H1 (cell line): Measurements from ENCODE around the gene FAM50B. TPM values are rescaled to one million over a fixed set of nuclear protein-coding genes. Genes with fewer than 3 reads are reported as not detected.
A peak's percentile ranks its signal among the peaks of the same experiment; 100 is the strongest.

Experiments
- CTCF ChIA-PET: fragments of 300-600 bp; sonication (Branson Sonifier 250); formaldehyde crosslinking; loops from one replicate; lab custom pipeline; 2021; ENCODE audit not compliant: partially characterized antibody; lab: Charles Lee
- POLR2A ChIA-PET: fragments of 300-600 bp; sonication (Branson Sonifier 250); formaldehyde crosslinking; loops from one replicate; lab custom pipeline; 2021; ENCODE audit warnings: inconsistent platforms; ENCODE audit not compliant: partially characterized antibody; lab: Charles Lee
- DNase-seq, 2 experiments: peaks; one replicate each; pipeline versions ENCODE4 v3.0.0 to v3.0.0-alpha.2; 2010 to 2022; ENCODE audit warnings: low spot score in 2 of 2, low read depth in 1 of 2, mixed read lengths in 1 of 2
- FAIRE-seq: peaks from 2 replicates; lab custom pipeline; 2011; peaks lifted over from hg19 to GRCh38; lab: Jason Lieb, UNC
- H2AFZ ChIP-seq: 2 replicates; pipeline ENCODE4 v1.8.1; 2012; ENCODE audit warnings: low read length, inconsistent platforms
- H2AK5ac ChIP-seq: 2 replicates; pipeline ENCODE4 v1.6.1; 2013; ENCODE audit warnings: low read depth, low read length
- H2BK120ac ChIP-seq: replicated peaks from 2 replicates; pipeline ENCODE3; 2013; ENCODE audit warnings: low read depth, low read length, inconsistent platforms
- H2BK12ac ChIP-seq: 2 replicates; pipeline ENCODE4 v1.6.1; 2013; ENCODE audit warnings: low read depth, low read length
- H2BK15ac ChIP-seq: 2 replicates; pipeline ENCODE4 v1.6.1; 2013; ENCODE audit warnings: low read length
- H2BK20ac ChIP-seq: 2 replicates; pipeline ENCODE4 v1.6.1; 2013; ENCODE audit warnings: low read length
- H2BK5ac ChIP-seq: 2 replicates; pipeline ENCODE4 v1.6.1; 2013; ENCODE audit warnings: low read depth, low read length
- H3K14ac ChIP-seq: 2 replicates; pipeline ENCODE4 v1.6.1; 2013; ENCODE audit warnings: inconsistent platforms; ENCODE audit not compliant: insufficient read length
- H3K18ac ChIP-seq: 2 replicates; pipeline ENCODE4 v1.6.1; 2013; ENCODE audit warnings: low read length; ENCODE audit errors: extremely low read depth
- H3K23ac ChIP-seq: 2 replicates; pipeline ENCODE4 v1.6.1; 2013; ENCODE audit warnings: inconsistent platforms; ENCODE audit not compliant: insufficient read length
- H3K23me2 ChIP-seq: 2 replicates; pipeline ENCODE4 v1.6.1; 2013; ENCODE audit warnings: low read depth, low read length
- H3K27ac ChIP-seq: 2 replicates; pipeline ENCODE4 v1.6.1; 2011; ENCODE audit warnings: low read depth, low read length, inconsistent platforms
- H3K27me3 ChIP-seq, 4 experiments: replicated peaks in 1 of 4; 1 replicate in 1 of 4; 2 replicates in 3 of 4; pipeline versions ENCODE4 v1.6.1 to v1.8.1; 2011 to 2013; ENCODE audit warnings: low read length in 3 of 4, mild to moderate bottlenecking in 3 of 4, inconsistent platforms in 2 of 4, mixed read lengths in 2 of 4, moderate library complexity in 1 of 4; ENCODE audit not compliant: control insufficient read depth in 3 of 4, insufficient read depth in 3 of 4; ENCODE audit errors: extremely low read depth in 1 of 4
- H3K36me3 ChIP-seq, 4 experiments: 2 replicates each; pipeline versions ENCODE4 v1.6.1 to v1.8.1; 2011 to 2013; ENCODE audit warnings: mild to moderate bottlenecking in 4 of 4, low read length in 3 of 4, moderate library complexity in 2 of 4, control low read depth in 1 of 4, inconsistent platforms in 1 of 4; ENCODE audit not compliant: insufficient read depth in 4 of 4, control insufficient read depth in 2 of 4
- H3K4ac ChIP-seq: replicated peaks from 2 replicates; pipeline ENCODE3; 2013; ENCODE audit warnings: low read length, low read depth, mixed read lengths, inconsistent platforms; ENCODE audit not compliant: insufficient read length
- H3K4me1 ChIP-seq, 4 experiments: replicated peaks in 1 of 4; 1 replicate in 1 of 4; 2 replicates in 3 of 4; pipeline versions ENCODE4 v1.6.1 to v1.8.1; 2011 to 2013; ENCODE audit warnings: low read length in 3 of 4, inconsistent platforms in 2 of 4, mixed read lengths in 1 of 4; ENCODE audit not compliant: insufficient read depth in 4 of 4, control insufficient read depth in 3 of 4
- H3K4me2 ChIP-seq, 2 experiments: 2 replicates each; pipeline versions ENCODE4 v1.6.1 to v1.8.1; 2011 to 2013; ENCODE audit warnings: low read depth in 2 of 2, low read length in 2 of 2, control low read depth in 1 of 2, inconsistent platforms in 1 of 2, mild to moderate bottlenecking in 1 of 2; ENCODE audit not compliant: insufficient read depth in 1 of 2
- H3K4me3 ChIP-seq, 4 experiments: fragments of 200-600, 300-600 bp in 1 of 4; sonication (generic), shearing (Covaris generic), sonication (Bioruptor Twin) in 1 of 4; 2 replicates each; pipeline versions ENCODE4 v1.5.1 to v1.8.1; 2011 to 2016; ENCODE audit warnings: low read length in 4 of 4, low read depth in 3 of 4, control low read depth in 2 of 4, inconsistent platforms in 2 of 4, mild to moderate bottlenecking in 2 of 4, mixed read lengths in 1 of 4, moderate library complexity in 1 of 4; ENCODE audit not compliant: insufficient read depth in 2 of 4; ENCODE audit errors: extremely low read depth in 1 of 4
- H3K56ac ChIP-seq: replicated peaks from 2 replicates; pipeline ENCODE3; 2013; ENCODE audit warnings: low read depth, mild to moderate bottlenecking, mixed read lengths, low read length, inconsistent platforms; ENCODE audit not compliant: insufficient read length
- H3K79me1 ChIP-seq: 2 replicates; pipeline ENCODE4 v1.6.1; 2013; ENCODE audit warnings: low read depth, low read length, control low read depth
- H3K79me2 ChIP-seq, 2 experiments: 2 replicates each; pipeline versions ENCODE4 v1.6.1 to v1.8.1; 2012 to 2013; ENCODE audit warnings: low read length in 2 of 2, mild to moderate bottlenecking in 2 of 2, inconsistent platforms in 1 of 2; ENCODE audit not compliant: insufficient read depth in 2 of 2, control insufficient read depth in 1 of 2
- H3K9ac ChIP-seq, 4 experiments: replicated peaks in 1 of 4; 1 replicate in 1 of 4; 2 replicates in 3 of 4; pipeline versions ENCODE4 v1.6.1 to v1.8.1; 2011 to 2013; ENCODE audit warnings: low read depth in 3 of 4, low read length in 3 of 4, control low read depth in 2 of 4, mild to moderate bottlenecking in 2 of 4, moderate library complexity in 2 of 4, inconsistent platforms in 1 of 4; ENCODE audit errors: extremely low read depth in 1 of 4
- H3K9me3 ChIP-seq, 2 experiments: 2 replicates each; pipeline versions ENCODE4 v1.6.1 to v1.8.1; 2012 to 2013; ENCODE audit warnings: mild to moderate bottlenecking in 2 of 2, moderate library complexity in 2 of 2, control low read depth in 1 of 2, inconsistent platforms in 1 of 2, low read depth in 1 of 2, low read length in 1 of 2, mixed read lengths in 1 of 2; ENCODE audit not compliant: insufficient read depth in 2 of 2
- H4K20me1 ChIP-seq, 2 experiments: replicated peaks in 1 of 2; 2 replicates each; pipeline versions ENCODE3 to v1.8.1; 2011 to 2013; ENCODE audit warnings: inconsistent platforms in 2 of 2, low read length in 2 of 2, mild to moderate bottlenecking in 1 of 2; ENCODE audit not compliant: insufficient read depth in 2 of 2, control insufficient read depth in 1 of 2
- H4K5ac ChIP-seq: 2 replicates; pipeline ENCODE4 v1.6.1; 2013; ENCODE audit warnings: low read length, low read depth, mixed read lengths, inconsistent platforms; ENCODE audit not compliant: insufficient read length
- H4K8ac ChIP-seq: 2 replicates; pipeline ENCODE4 v1.8.0; 2013; ENCODE audit warnings: mild to moderate bottlenecking, moderate library complexity, low read length, inconsistent platforms; ENCODE audit not compliant: insufficient read depth; ENCODE audit errors: extremely low read depth
- H4K91ac ChIP-seq: replicated peaks from 2 replicates; pipeline ENCODE3; 2013; ENCODE audit warnings: low read length, mixed read lengths, inconsistent platforms; ENCODE audit not compliant: insufficient read length
- ATF2 ChIP-seq: IDR thresholded peaks from 2 replicates; pipeline ENCODE4 v1.6.1; 2012; ENCODE audit warnings: low read length, inconsistent platforms
- BCL11A ChIP-seq, 2 experiments: IDR thresholded peaks; one replicate each; pipeline ENCODE4 v1.6.1; 2011; ENCODE audit warnings: low read depth in 2 of 2, low read length in 2 of 2, mild to moderate bottlenecking in 2 of 2
- BRCA1 ChIP-seq: IDR thresholded peaks from 2 replicates; pipeline ENCODE4 v1.6.1; 2012; ENCODE audit warnings: low read depth, low read length, improper control_type of control experiment
- JUN ChIP-seq: IDR thresholded peaks from 2 replicates; pipeline ENCODE4 v1.6.1; 2011; ENCODE audit warnings: low read depth, mild to moderate bottlenecking, improper control_type of control experiment, low read length
- KDM1A ChIP-seq: fragments of 200-600, 300-600 bp; sonication (generic); IDR thresholded peaks from 2 replicates; pipeline ENCODE4 v1.7.1; 2016; ENCODE audit warnings: mild to moderate bottlenecking, low read length, borderline replicate concordance
- POU5F1 ChIP-seq: IDR thresholded peaks from 2 replicates; pipeline ENCODE4 v1.6.1; 2011; ENCODE audit warnings: low read depth, mild to moderate bottlenecking, low read length, moderate library complexity
- RXRA ChIP-seq: IDR thresholded peaks from 2 replicates; pipeline ENCODE4 v1.6.1; 2011; ENCODE audit warnings: low read depth, mild to moderate bottlenecking, low read length, moderate library complexity; ENCODE audit not compliant: insufficient read depth
- SIN3A ChIP-seq, 2 experiments: IDR thresholded peaks in 1 of 2; conservative IDR thresholded peaks in 1 of 2; 2 replicates each; pipeline ENCODE4 v1.6.1; 2011 to 2012; ENCODE audit warnings: low read length in 2 of 2, improper control_type of control experiment in 1 of 2, low read depth in 1 of 2, mild to moderate bottlenecking in 1 of 2
- SP1 ChIP-seq: IDR thresholded peaks from 2 replicates; pipeline ENCODE4 v1.6.1; 2011; ENCODE audit warnings: low read depth, low read length
- SP2 ChIP-seq: IDR thresholded peaks from 2 replicates; pipeline ENCODE4 v1.6.1; 2012; ENCODE audit warnings: mild to moderate bottlenecking, low read length, inconsistent platforms
- TAF7 ChIP-seq: optimal IDR thresholded peaks from 2 replicates; pipeline ENCODE3; 2011; ENCODE audit warnings: low read depth, mild to moderate bottlenecking, inconsistent platforms, low read length, moderate library complexity, borderline replicate concordance
- WGBS, 2 experiments: shearing (Covaris generic) in 1 of 2; methylation state at CpG; one replicate each; pipeline versions ENCODE4 v1.1.6 to v1.1.7; 2013 to 2015; ENCODE audit warnings: low lambda C conversion rate in 2 of 2, mixed read lengths in 2 of 2, inconsistent platforms in 1 of 2, low coverage in 1 of 2, missing lambda C conversion rate in 1 of 2; ENCODE audit not compliant: insufficient replicate concordance in 2 of 2, insufficient coverage in 1 of 2, insufficient read length in 1 of 2; ENCODE audit errors: extremely low coverage in 1 of 2, missing lambda C conversion rate in 1 of 2; 5-methylcytosine and 5-hydroxymethylcytosine counted together
- polyA plus RNA-seq, 7 experiments: library from polyadenylated mRNA; depleted of rRNA in 3 of 7; stranded (reverse) in 5 of 7; unstranded in 2 of 7; fragments of >200 nt in 5 of 7; fragments of 200-250 nt in 2 of 7; gene quantifications; 1 replicate in 5 of 7; 2 replicates in 1 of 7; 4 replicates in 1 of 7; pipeline versions ENCODE4 v1.2.1 to v1.2.3, GENCODE V29; 2011 to 2013; ENCODE audit warnings: missing spikeins in 2 of 7, mixed read lengths in 2 of 7
- total RNA-seq: library from RNA; stranded (reverse); fragmentation: NEBNext Ultra II Directional; extraction: Animal tissue kit (Norgen Biotek cat#: 25700); gene quantifications from 2 replicates; pipeline ENCODE4 v1.2.1, GENCODE V29; 2021

The FAM50B gene
- total and polyA plus RNA-seq, 2 of the 8 experiments (the other 6 are each of a cell fraction or from before 2014, with no cell fraction given) = 3.1 to 3.2 TPM

DNA sequence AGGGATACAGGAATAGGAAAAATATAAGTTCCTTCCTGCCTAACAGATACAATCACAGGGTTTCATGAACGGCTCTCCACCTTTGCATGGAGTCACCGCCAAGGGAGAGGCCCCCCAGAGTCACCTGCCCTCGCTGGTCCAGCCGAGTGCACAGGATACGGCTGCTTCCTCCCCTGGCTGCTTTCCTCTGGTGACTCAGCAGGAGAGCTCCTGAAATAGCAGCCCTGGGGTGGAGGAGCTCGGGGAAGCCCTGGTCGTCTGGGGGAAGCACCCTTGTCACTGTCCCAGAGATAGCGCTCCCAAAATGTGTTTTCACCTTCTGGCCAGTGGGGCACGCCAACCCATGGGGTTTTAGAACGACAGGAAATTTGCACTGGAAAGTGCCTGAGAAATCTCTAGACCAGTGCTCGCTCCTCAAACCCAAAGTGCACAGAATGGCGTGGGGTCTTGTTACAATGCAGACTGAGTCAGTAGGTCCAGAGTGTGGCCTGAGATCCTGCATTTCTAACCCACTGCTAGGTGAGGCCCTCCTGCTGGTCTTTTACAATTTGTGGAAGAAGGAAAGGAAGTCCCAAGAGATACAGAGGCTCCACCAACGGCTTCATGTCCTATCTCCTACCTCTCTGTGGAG, 35.9 kb upstream of the FAM50B start:
- H3K18ac ChIP-seq = no peak overlapping the region
- H4K20me1 ChIP-seq = no peaks in the 10 kb centered on the region
- no peak overlapping the region for H2BK15ac ChIP-seq
- H2AK5ac ChIP-seq = no peak overlapping the region
- DNase-seq (no peak), FAIRE-seq (no peak)
- 80% methylated on average over 13 of the region's 13 CpGs; no CpG with 5 or more reads in 1 of the 2 experiments for WGBS, 2 experiments
- no peak overlapping the region for H3K14ac ChIP-seq
- H3K4me2 ChIP-seq = no peak overlapping the region
- no peak overlapping the region for H2AFZ ChIP-seq
- H3K79me2 ChIP-seq = no peaks in the 10 kb centered on the region
- no peak overlapping the region for H3K27ac ChIP-seq
- H4K5ac ChIP-seq = no peak overlapping the region
- no peak overlapping the region for H3K9ac ChIP-seq
- H2BK12ac ChIP-seq = no peak overlapping the region
- no peak overlapping the region for H2BK5ac ChIP-seq
- 0 out of 7 replicates have a peak, but pooled peaks cover 0 to 2% (median 0%) of the 10 kb centered on the region in 4 experiments for H3K27me3 ChIP-seq
- no peak overlapping the region for H3K4me3 ChIP-seq
- H3K56ac ChIP-seq = no peak overlapping the region
- H3K36me3 ChIP-seq = no peaks in the 10 kb centered on the region
- ChIA-PET CTCF (interaction anchor here (0.8 to 1.2 kb wide), 3 partner anchors 12 to 36 kb away, joined by 3 to 5 read pairs (median 4); partner anchors contain the start of gene FAM50B), POLR2A (interaction anchor here (0.8 to 1.1 kb wide), 2 partner anchors 10 to 205 kb away, joined by 3 read pairs; no protein-coding TSS in a partner anchor)
- no peak overlapping the region for H3K4ac ChIP-seq
- no peaks in the 10 kb centered on the region for H3K9me3 ChIP-seq
- no peaks in the 10 kb centered on the region for H3K23me2 ChIP-seq
- H3K23ac ChIP-seq = no peak overlapping the region
- no peak overlapping the region for H4K91ac ChIP-seq
- H4K8ac ChIP-seq = peak overlapping the region; percentile 11; the same call in 1 of the 2 replicates
- H2BK120ac ChIP-seq = no peak overlapping the region
- H2BK20ac ChIP-seq = no peak overlapping the region
- H3K4me1 ChIP-seq = peaks cover 0 to 5% (median 3%) of the 10 kb centered on the region in 4 experiments; a peak in 3 of 7 replicates
- no peaks in the 10 kb centered on the region for H3K79me1 ChIP-seq
- no peak for TF ChIP-seq ATF2
- no peak for TF ChIP-seq SP1
- TF ChIP-seq BCL11A (IDR thresholded peaks at IDR 0.05; ENCODE audit: low read depth in 2 of 2, low read length in 2 of 2) = no peak
- no peak for TF ChIP-seq BRCA1
- TF ChIP-seq KDM1A = no peak
- TF ChIP-seq POU5F1 = no peak
- no peak for TF ChIP-seq TAF7
- TF ChIP-seq SP2 = no peak
- TF ChIP-seq RXRA = no peak
- TF ChIP-seq SIN3A (conservative IDR thresholded peaks at IDR 0.05 in 1 of 2, IDR thresholded peaks at IDR 0.05 in 1 of 2; ENCODE audit: low read depth in 1 of 2, low read length in 2 of 2) = no peak
- no peak for TF ChIP-seq JUN
